Activated naive CD8-positive, alpha-beta T cell treated with anti-CD3 and anti-CD28 coated beads, Interleukin-2, amount 10 ng/mL, durations not matched to agents 7 days and 5 days (primary cell): Measurements from ENCODE around the gene CD40. TPM values are rescaled to one million over a fixed set of nuclear protein-coding genes. Genes with fewer than 3 reads are reported as not detected.
A peak's percentile ranks its signal among the peaks of the same experiment; 100 is the strongest.

ENCODE experiments used
- ATAC-seq: fragments of 150-1000 bp; cut with Tn5 transposase; one replicate; pipeline ENCODE4 v1.10.0; 2021; ENCODE audit warnings: low read depth, moderate library complexity
- POLR2A ChIA-PET: fragments of 350-600 bp; sonication (Branson Sonifier 250); formaldehyde crosslinking; loops from one replicate; lab custom pipeline; 2021; ENCODE audit warnings: antibody characterized with exemption; lab: Charles Lee
- DNase-seq: peaks from one replicate; pipeline ENCODE4 v3.0.0; 2021
- H3K27ac Mint-ChIP-seq: one replicate; pipeline ENCODE4 v1.8.0; 2022; ENCODE audit warnings: mild to moderate bottlenecking, mixed read lengths
- H3K27me3 Mint-ChIP-seq: one replicate; pipeline ENCODE4 v1.8.0; 2022; ENCODE audit warnings: mild to moderate bottlenecking, moderate library complexity, mixed read lengths
- H3K36me3 Mint-ChIP-seq: one replicate; pipeline ENCODE4 v1.8.0; 2021; ENCODE audit warnings: mild to moderate bottlenecking, mixed read lengths
- H3K4me1 Mint-ChIP-seq: one replicate; pipeline ENCODE4 v1.8.0; 2021; ENCODE audit warnings: mixed read lengths
- H3K4me3 Mint-ChIP-seq: one replicate; pipeline ENCODE4 v1.8.0; 2022; ENCODE audit warnings: mild to moderate bottlenecking, moderate library complexity, mixed read lengths
- H3K9me3 Mint-ChIP-seq: one replicate; pipeline ENCODE4 v1.8.0; 2021; ENCODE audit warnings: mixed read lengths
- total RNA-seq, 2 experiments: library from RNA; stranded (reverse); gene quantifications; one replicate each; pipeline ENCODE4 v1.2.3, GENCODE V29; 2021

CD40 gene
- 1 to 10 TPM; 3.0 to 3.1 TPM for total RNA-seq

DNA sequence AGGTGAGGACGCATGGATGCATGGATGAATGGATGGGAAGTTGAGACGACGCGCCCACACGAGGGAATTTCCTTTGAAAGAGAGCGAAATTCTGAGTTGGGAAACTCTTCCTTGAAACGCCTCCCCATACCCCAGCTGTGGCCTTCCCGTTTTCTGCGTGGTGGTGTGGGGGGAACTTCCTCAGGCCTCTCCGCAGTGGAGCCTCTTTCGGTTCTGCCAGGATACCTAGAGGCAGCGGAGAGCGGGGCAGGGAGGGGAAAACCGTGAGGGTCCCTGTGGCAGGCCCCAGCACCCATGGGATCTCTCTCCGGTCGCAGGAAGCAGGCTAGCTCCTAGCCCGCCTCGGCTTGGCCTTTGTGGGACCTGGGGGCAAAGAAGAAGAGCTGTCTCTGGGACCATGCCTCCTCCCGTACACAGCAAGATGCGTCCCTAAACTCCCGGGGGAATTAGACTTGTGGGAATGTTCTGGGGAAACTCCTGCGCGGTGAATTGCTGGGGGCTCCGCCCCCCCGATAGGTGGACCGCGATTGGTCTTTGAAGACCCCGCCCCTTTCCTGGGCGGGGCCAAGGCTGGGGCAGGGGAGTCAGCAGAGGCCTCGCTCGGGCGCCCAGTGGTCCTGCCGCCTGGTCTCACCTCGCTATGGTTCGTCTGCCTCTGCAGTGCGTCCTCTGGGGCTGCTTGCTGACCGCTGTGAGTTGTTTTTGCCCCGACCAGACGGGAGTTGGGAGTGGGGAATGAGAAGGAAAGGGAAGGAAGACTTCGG is at the start of gene CD40:
TSS of gene CD40 (plus strand) at position 611 of the 764 bp plus-strand sequence. CDS start at position 641, 30 bp downstream.
- H3K4me3 Mint-ChIP-seq, result peak within 1 kb of the TSS; percentile 93
- DNase-seq (peak; percentile 79), ATAC-seq (peak; percentile 86)
- POLR2A ChIA-PET, result no interaction called here
- H3K4me1 Mint-ChIP-seq, result peaks cover 7% of the 10 kb centered on the region
- H3K27ac Mint-ChIP-seq, result peak within 1 kb of the TSS; percentile 84
- peaks cover 23% of the 10 kb centered on the region for H3K27me3 Mint-ChIP-seq
- no peaks in the 10 kb centered on the region for H3K9me3 Mint-ChIP-seq
- H3K36me3 Mint-ChIP-seq, result no peaks in the 10 kb centered on the region

DNA sequence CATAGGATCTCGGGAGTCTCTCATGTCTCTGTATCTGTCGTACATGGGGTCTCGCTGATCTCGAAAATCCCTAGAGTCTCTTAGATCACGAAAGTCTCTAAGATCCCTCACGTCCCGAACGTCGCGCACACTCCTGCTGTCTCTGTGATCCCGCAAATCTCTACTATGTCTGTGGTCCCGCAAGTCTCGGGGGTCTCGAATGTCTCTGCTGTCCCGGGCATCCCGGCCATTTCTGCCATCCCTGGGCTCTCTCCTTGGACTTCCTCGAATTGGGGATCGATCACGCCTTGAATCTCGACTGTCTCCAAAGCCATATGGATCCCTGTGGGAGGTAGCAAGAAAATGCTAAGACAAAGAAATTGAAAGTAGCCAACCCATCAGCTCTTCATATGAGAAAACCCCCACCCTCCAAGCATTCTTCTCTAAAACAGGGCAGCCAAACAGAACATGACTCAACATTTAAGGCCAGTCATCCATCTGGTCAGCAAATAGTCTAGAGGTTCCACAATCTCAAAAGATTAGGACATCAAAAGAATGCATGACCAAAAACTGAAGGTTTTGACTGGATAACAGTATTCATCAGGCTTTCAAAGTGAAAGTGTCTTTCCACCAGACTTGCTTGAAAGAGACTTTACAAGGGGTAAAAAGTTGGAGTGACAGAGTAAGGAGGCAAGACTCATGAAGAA is 47.8 kb upstream of the CD40 start:
- ATAC-seq, result no peak
- Mint-ChIP-seq H3K27ac (no peak overlapping the region), H3K9me3 (no peaks in the 10 kb centered on the region), H3K4me1 (peaks cover 4% of the 10 kb centered on the region), H3K36me3 (peaks cover 11% of the 10 kb centered on the region), H3K4me3 (no peak overlapping the region), H3K27me3 (no peaks in the 10 kb centered on the region)
- DNase-seq, result no peak
- POLR2A ChIA-PET, result no interaction called here

DNA sequence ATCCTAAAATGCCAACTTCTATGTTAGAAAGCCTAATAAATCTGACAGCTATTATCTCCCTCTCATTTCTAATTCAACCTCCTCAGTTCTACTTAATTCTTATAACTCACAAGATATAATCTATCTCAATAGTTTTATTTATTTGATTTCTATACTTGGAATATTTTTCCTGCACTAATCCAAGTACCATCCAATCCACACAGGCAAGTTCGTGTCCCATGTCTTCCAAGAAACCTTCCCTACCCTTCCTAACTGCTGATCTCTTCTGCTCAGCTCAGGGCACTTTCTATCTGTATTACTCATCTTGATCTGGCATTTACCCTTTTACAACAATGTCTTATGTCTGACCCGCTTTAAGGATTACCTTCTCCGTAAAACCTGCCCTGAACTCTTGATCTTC is 46.5 kb upstream of the CD40 start:
- POLR2A ChIA-PET, result no interaction called here
- no peaks in the 10 kb centered on the region for H3K27me3 Mint-ChIP-seq
- H3K9me3 Mint-ChIP-seq, result no peaks in the 10 kb centered on the region
- H3K27ac Mint-ChIP-seq, result no peak overlapping the region
- DNase-seq, result no peak
- H3K4me1 Mint-ChIP-seq, result peaks cover 4% of the 10 kb centered on the region
- H3K4me3 Mint-ChIP-seq, result no peak overlapping the region
- ATAC-seq, result no peak
- peaks cover 7% of the 10 kb centered on the region for H3K36me3 Mint-ChIP-seq

DNA sequence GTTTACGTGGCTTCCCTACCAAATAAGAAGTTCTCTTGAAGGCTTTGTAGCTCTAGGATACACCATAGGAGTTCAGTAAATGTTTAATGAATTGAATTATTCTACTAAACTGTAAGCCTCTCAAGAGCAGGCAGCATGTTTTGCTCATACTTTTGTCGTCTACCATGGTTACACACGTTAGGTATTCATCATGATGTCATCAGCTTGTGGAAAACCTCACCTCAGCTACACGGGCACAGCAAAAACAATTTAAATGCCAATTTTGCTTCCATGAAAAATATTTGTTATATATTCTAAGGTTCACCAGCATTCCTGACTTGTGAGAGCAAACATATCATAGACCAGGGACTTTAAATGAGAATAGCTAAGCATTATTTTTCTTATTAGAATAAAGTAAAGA is 45.1 kb upstream of the CD40 start:
- Mint-ChIP-seq H3K27me3 (no peaks in the 10 kb centered on the region), H3K9me3 (no peaks in the 10 kb centered on the region), H3K4me1 (peaks cover 4% of the 10 kb centered on the region), H3K27ac (no peak overlapping the region), H3K4me3 (no peak overlapping the region), H3K36me3 (peaks cover 5% of the 10 kb centered on the region)
- POLR2A ChIA-PET, result no interaction called here
- ATAC-seq (no peak), DNase-seq (no peak)

DNA sequence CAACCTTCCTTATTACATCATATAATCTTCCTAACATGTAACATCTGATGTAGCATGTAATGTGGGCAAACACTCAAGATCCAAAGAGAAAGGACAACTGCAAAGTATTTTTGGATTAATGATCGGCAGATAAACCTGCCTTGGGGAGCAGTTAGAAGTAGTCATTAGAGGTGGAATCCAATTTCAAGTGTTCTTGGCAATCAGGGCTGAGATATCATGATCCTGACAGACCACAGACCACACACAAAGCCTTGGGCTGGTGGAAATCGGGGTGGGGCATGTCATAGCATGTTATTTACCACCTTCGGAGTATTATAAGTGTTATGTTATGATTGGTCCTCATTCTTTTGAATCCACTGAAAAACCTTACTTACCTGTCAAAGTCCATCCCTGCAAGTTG is 44.7 kb upstream of the CD40 start:
- Mint-ChIP-seq H3K4me3 (no peak overlapping the region), H3K27ac (no peak overlapping the region), H3K36me3 (peaks cover 5% of the 10 kb centered on the region)

DNA sequence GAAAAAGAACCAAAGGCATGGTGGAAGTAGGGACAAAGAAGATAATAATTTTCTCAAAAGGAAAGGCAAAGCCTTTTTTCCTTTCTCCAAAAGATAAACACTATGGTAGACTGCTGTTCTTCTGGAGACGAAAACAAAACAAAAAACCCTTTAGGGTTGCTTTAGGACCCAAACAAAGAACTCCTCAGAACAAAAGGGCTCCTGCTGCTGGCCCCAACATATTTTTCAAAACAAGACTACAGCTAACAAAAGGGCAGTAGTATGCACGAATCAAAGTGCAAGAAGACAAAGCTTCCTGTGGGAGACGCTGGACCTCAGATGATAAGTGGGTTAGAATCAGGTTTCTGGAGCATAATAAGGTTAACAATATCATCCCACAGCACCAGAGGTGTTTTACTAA is 44.1 kb upstream of the CD40 start:
- peaks cover 4% of the 10 kb centered on the region for H3K36me3 Mint-ChIP-seq
- H3K9me3 Mint-ChIP-seq, result no peaks in the 10 kb centered on the region
- H3K4me3 Mint-ChIP-seq, result no peak overlapping the region
- ATAC-seq (no peak), DNase-seq (no peak)
- no peaks in the 10 kb centered on the region for H3K27me3 Mint-ChIP-seq
- H3K27ac Mint-ChIP-seq, result no peak overlapping the region
- peaks cover 4% of the 10 kb centered on the region for H3K4me1 Mint-ChIP-seq
- POLR2A ChIA-PET, result no interaction called here

More for the DNA sequence above, 44.7 kb upstream of the CD40 start:
- POLR2A ChIA-PET, result no interaction called here
- no peak for ATAC-seq
- Mint-ChIP-seq H3K4me1 (peaks cover 4% of the 10 kb centered on the region), H3K9me3 (no peaks in the 10 kb centered on the region), H3K27me3 (no peaks in the 10 kb centered on the region)
- DNase-seq, result no peak

DNA sequence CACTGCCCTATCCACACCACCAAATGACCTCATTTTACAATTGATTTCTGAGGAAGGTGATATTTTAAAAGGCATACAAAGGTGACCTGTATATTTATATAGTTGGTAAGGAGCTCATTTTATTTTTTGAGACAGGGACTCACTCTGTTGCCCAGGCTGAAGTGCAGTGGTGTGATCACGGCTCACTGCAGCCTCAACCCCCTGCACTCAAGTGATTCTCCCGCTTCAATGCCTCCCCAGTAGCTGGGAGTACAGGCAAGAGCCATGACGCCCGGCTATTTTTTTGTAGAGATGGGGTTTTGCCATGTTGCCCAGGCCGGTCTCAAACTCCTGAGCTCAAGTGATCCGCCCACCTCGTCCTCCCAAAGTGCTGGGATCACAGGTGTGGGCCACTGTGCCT is 41.3 kb upstream of the CD40 start:
- H3K9me3 Mint-ChIP-seq, result no peaks in the 10 kb centered on the region
- H3K27ac Mint-ChIP-seq, result no peak overlapping the region
- no peak overlapping the region for H3K4me3 Mint-ChIP-seq
- peaks cover 2% of the 10 kb centered on the region for H3K36me3 Mint-ChIP-seq
- ATAC-seq (no peak), DNase-seq (no peak)
- POLR2A ChIA-PET, result no interaction called here
- H3K4me1 Mint-ChIP-seq, result peaks cover 4% of the 10 kb centered on the region
- H3K27me3 Mint-ChIP-seq, result no peaks in the 10 kb centered on the region

DNA sequence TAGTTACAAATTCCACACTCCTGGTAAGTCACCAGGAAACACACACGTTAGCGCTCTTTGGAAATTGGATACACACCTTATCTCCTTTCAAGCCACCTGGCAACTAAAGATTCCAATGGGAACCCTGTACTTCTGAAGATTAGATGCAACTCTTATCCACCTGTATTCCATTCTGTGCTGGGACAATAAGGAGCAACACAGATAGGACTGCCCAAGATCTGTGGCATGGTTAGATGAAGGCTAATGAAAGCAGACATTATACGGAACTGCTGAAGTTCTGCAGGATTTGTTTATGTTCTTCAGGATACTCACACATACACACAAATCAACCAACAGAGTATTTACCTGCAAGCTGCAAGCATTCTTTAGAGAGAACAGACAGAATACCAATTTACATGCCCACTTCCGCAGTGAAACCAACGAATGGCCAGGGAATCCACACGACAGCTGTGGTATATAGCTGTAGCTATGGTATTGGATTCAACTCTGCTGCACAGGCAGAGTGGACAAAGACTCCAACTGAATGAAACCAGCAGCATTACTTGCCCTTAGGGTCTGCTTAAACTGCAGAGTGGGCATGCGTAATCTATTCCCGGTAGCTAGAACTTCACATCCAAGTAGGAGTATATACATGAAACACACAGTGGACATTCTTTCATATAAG is 40.3 kb upstream of the CD40 start:
- ATAC-seq (no peak), DNase-seq (no peak)
- Mint-ChIP-seq H3K9me3 (no peaks in the 10 kb centered on the region), H3K4me3 (no peak overlapping the region), H3K27ac (no peak overlapping the region), H3K36me3 (peaks cover 2% of the 10 kb centered on the region), H3K27me3 (no peaks in the 10 kb centered on the region), H3K4me1 (peaks cover 4% of the 10 kb centered on the region)
- POLR2A ChIA-PET, result no interaction called here

DNA sequence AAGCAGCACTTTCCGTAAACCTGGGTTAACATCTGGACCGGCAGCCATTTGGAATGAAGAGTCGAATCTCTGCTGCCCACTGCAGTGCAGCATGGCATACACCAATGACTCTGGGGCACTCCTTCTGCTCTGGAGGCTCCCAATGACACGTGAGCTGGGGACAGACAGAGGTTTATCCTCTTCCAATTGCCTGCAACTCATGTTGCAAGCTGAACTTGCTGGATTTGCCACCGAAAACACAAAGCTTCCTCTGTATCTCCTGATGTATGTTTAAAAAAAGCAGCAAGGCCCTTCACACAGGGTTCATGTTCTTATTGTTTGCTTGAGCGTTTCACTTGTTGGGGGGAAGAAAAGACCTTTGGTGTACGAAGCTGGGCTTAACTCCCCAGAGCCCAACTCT is 39.2 kb upstream of the CD40 start:
- DNase-seq (no peak), ATAC-seq (no peak)
- peaks cover 5% of the 10 kb centered on the region for H3K4me1 Mint-ChIP-seq
- POLR2A ChIA-PET, result no interaction called here
- no peak overlapping the region for H3K27ac Mint-ChIP-seq
- no peaks in the 10 kb centered on the region for H3K27me3 Mint-ChIP-seq
- no peak overlapping the region for H3K4me3 Mint-ChIP-seq
- no peaks in the 10 kb centered on the region for H3K9me3 Mint-ChIP-seq
- peaks cover 2% of the 10 kb centered on the region for H3K36me3 Mint-ChIP-seq

DNA sequence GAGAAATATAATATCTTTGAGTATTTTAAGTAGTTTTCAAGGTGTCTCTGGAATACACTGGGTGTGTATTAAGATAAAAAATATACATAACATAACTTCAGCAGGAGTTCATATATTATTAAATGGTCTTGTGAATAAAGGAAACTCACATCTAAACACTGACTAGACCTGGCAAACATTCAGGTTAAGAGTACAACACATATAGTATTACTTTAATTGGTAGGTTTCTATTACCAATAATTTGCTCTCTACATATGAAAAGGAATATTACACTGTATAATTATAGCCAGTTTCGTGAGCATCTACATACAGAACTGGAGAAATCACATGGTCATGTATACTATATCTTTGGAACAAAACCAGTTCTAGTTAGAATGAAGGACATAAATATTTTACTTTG is 37.0 kb upstream of the CD40 start:
- DNase-seq, result no peak
- Mint-ChIP-seq H3K9me3 (no peaks in the 10 kb centered on the region), H3K27me3 (no peaks in the 10 kb centered on the region), H3K27ac (no peak overlapping the region), H3K4me3 (no peak overlapping the region), H3K4me1 (peaks cover 6% of the 10 kb centered on the region), H3K36me3 (peaks cover 4% of the 10 kb centered on the region)
- POLR2A ChIA-PET, result no interaction called here
- ATAC-seq, result no peak

DNA sequence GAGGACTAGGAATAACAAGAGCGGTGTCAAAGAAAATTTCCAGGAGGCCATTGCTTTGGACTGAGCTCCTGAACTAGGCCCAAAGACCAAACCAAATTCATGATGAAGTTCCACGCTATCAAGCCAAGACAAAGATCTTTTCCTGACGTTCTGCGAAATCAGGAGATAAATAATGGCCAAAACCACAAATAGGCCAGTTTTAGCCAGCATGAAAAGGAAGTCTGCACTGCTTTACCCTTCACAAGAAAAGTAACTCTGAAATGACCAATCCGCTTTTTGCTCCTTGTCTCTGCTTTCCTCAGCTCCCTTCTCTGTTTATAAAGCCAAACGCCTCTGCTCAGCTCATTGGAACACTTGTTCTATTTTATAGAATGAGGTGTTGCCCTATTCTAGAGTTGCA is 35.0 kb upstream of the CD40 start:
- ATAC-seq (no peak), DNase-seq (no peak)
- Mint-ChIP-seq H3K36me3 (peaks cover 2% of the 10 kb centered on the region), H3K4me3 (no peak overlapping the region), H3K27ac (no peak overlapping the region), H3K9me3 (no peaks in the 10 kb centered on the region), H3K4me1 (peaks cover 17% of the 10 kb centered on the region), H3K27me3 (no peaks in the 10 kb centered on the region)
- POLR2A ChIA-PET, result no interaction called here

DNA sequence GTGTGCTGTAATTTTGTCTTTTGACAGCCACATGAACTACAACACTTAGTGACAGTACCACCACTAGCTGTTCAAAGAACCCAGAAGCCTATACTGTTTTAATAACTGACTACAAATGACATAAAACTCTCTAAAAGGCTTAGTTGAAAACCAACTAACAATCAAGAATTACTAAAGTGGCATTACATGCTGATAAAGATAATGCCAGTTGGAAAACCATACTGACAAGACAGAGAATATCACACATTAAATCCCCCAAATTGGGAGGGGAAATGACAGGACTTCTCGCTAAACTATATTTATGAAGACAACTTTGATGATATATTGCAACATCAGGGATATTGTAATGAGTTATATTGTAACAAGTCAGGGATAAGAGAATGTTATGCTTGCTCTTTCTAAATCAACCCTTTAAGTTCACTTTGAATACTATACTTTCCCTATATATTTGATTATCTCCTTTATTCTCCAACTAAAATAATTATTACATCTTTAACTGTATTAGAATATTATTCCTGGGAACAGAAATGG is 34.5 kb upstream of the CD40 start:
- no peak for DNase-seq
- Mint-ChIP-seq H3K36me3 (peaks cover 2% of the 10 kb centered on the region), H3K27ac (no peak overlapping the region), H3K9me3 (no peaks in the 10 kb centered on the region), H3K27me3 (no peaks in the 10 kb centered on the region), H3K4me1 (peaks cover 22% of the 10 kb centered on the region), H3K4me3 (no peak overlapping the region)
- POLR2A ChIA-PET, result no interaction called here
- no peak for ATAC-seq

DNA sequence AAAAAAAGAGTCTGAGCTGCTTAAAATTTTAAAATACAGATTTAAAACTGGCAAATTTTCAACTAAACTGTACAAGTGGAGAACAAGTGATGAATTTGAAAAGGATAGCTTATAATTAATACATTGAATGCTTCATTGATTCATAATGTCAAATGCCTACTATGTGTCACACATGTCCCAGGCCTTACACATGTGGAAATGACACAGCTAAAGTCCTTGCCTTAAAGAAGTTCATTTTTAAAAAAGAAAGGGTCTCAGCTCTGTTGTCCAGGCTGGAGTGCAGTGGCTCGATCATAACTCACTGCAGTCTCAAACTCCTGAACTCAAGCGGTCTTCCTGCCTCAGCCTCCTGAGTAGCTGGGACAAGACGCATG is 33.3 kb upstream of the CD40 start:
- H3K4me1 Mint-ChIP-seq, result peaks cover 23% of the 10 kb centered on the region
- no peak for ATAC-seq
- H3K27me3 Mint-ChIP-seq, result no peaks in the 10 kb centered on the region
- H3K9me3 Mint-ChIP-seq, result no peaks in the 10 kb centered on the region
- peaks cover 2% of the 10 kb centered on the region for H3K36me3 Mint-ChIP-seq
- H3K27ac Mint-ChIP-seq, result no peak overlapping the region
- DNase-seq, result no peak
- H3K4me3 Mint-ChIP-seq, result no peak overlapping the region
- POLR2A ChIA-PET, result no interaction called here
